Measurements from ENCODE around the gene RNF187. TPM values are rescaled to one million over a fixed set of nuclear protein-coding genes. Genes with fewer than 3 reads are reported as not detected.
"Not testable (repeated sequence)": the region's sequence is repeated elsewhere in the genome, so short reads cannot be mapped to it uniquely, and the experiment has no call there.

RNF187 gene
- total and polyA plus RNA-seq, 12 donors: 18.9 to 99.7 (median 85.9) TPM

- ATAC-seq: peak; percentile 81 to 96 (median 92)
- intact Hi-C loops (cut with DNase I): no loop called here
- 28 to 29% methylated on average over 23 of the region's 23 CpGs for WGBS, 2 donors
- H3K4me3 ChIP-seq: peak overlapping the region in 6 of 10 donors; percentile 10 to 29 (median 17)
- peaks cover 0 to 20% (median 8%) of the 10 kb centered on the region in 9 donors for H3K4me1 ChIP-seq
- no peak overlapping the region for H3K27ac ChIP-seq
- peak; percentile 75 to 78 for DNase-seq
- H3K9me3 ChIP-seq: no peaks in the 10 kb centered on the region
- peaks cover 0 to 13% (median 0%) of the 10 kb centered on the region in 7 donors for H3K27me3 ChIP-seq
- TF ChIP-seq, protein P1, sequence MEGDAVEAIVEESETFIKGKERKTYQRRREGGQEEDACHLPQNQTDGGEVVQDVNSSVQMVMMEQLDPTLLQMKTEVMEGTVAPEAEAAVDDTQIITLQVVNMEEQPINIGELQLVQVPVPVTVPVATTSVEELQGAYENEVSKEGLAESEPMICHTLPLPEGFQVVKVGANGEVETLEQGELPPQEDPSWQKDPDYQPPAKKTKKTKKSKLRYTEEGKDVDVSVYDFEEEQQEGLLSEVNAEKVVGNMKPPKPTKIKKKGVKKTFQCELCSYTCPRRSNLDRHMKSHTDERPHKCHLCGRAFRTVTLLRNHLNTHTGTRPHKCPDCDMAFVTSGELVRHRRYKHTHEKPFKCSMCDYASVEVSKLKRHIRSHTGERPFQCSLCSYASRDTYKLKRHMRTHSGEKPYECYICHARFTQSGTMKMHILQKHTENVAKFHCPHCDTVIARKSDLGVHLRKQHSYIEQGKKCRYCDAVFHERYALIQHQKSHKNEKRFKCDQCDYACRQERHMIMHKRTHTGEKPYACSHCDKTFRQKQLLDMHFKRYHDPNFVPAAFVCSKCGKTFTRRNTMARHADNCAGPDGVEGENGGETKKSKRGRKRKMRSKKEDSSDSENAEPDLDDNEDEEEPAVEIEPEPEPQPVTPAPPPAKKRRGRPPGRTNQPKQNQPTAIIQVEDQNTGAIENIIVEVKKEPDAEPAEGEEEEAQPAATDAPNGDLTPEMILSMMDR (IDR thresholded peaks at IDR 0.05): peak; percentile 85 to 97 (median 91)
- H3K36me3 ChIP-seq: peaks cover 0 to 19% (median 0%) of the 10 kb centered on the region in 9 donors
Observed at GRCh38 chr1:228500901-228501871, 14.0 kb downstream of the RNF187 start.

GRCh38 chr1:228502522-228502921 is 15.3 kb downstream of the RNF187 start:
- intact Hi-C loops (cut with DNase I): no loop called here
- Histone ChIP-seq H3K4me1 (peaks cover 0 to 20% (median 8%) of the 10 kb centered on the region in 9 donors), H3K36me3 (peaks cover 0 to 6% (median 0%) of the 10 kb centered on the region in 9 donors), H3K9me3 (no peaks in the 10 kb centered on the region), H3K27me3 (peaks cover 0 to 18% (median 0%) of the 10 kb centered on the region in 7 donors), H3K27ac (no peak overlapping the region), H3K4me3 (no peak overlapping the region)
- 86 to 97% methylated on average over 5 of the region's 5 CpGs for WGBS, 2 donors
- DNase-seq: no peak
- TF ChIP-seq, protein P1 (IDR thresholded peaks at IDR 0.05): no peak
- ATAC-seq: no peak

- WGBS, 2 donors: 75 to 81% methylated on average over 9 to 10 of the region's 11 CpGs
- DNase-seq, H3K4me3 ChIP-seq, ATAC-seq, H3K4me1 ChIP-seq, H3K9me3 ChIP-seq, H3K27ac ChIP-seq, H3K36me3 ChIP-seq: not testable (repeated sequence)
- H3K27me3 ChIP-seq: peaks cover 0 to 34% (median 0%) of the 10 kb centered on the region in 7 donors
- intact Hi-C loops (cut with DNase I): loop anchor here in 1 of 10 donors (5.0 kb wide), 1 partner anchor 374 kb away; no protein-coding TSS in a partner anchor
Observed at GRCh38 chr1:228505944-228506343, 18.8 kb downstream of the RNF187 start.

GRCh38 chr1:228507961-228508652 is 20.9 kb downstream of the RNF187 start:
- Histone ChIP-seq H3K27ac (no peak overlapping the region), H3K27me3 (peaks cover 0 to 34% (median 0%) of the 10 kb centered on the region in 7 donors), H3K4me3 (no peak overlapping the region), H3K4me1 (no peaks in the 10 kb centered on the region), H3K9me3 (no peaks in the 10 kb centered on the region), H3K36me3 (no peaks in the 10 kb centered on the region)
- WGBS, 2 donors: 74 to 80% methylated on average over 9 of the region's 9 CpGs
- TF ChIP-seq, protein P1 (IDR thresholded peaks at IDR 0.05): no peak
- DNase-seq: no peak
- intact Hi-C loops (cut with DNase I): loop anchor here in 1 of 10 donors (5.0 kb wide), 1 partner anchor 376 kb away; no protein-coding TSS in a partner anchor
- ATAC-seq: no peak

Data from heart right ventricle (tissue), 16 donors.